Fibroblast of skin of back (primary cell): ENCODE data around the gene SEMA6D.

Source experiments
- DNase-seq: peaks from one replicate; pipeline ENCODE4 v3.0.0-alpha.2; 2013

SEMA6D gene

DNA sequence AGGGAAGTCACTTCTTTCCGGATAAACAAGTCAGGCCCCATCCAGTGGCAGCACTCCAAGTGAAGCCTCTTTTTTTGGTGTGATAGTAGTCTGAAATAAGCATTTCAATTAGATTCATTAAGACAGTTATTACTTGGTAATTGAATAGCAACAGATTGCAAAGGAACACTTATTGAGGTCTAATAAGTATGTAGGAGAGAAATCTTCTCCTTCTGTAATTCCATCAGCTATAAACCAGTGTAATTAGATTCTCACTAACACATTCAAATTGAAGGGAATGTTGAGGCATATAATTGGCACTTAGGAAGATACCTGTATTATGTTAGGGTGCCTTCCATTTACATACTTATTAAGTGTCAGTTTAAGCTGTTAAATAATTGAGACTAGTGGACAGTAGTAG lies 73.9 kb downstream of the SEMA6D start:
- no peak for DNase-seq

DNA sequence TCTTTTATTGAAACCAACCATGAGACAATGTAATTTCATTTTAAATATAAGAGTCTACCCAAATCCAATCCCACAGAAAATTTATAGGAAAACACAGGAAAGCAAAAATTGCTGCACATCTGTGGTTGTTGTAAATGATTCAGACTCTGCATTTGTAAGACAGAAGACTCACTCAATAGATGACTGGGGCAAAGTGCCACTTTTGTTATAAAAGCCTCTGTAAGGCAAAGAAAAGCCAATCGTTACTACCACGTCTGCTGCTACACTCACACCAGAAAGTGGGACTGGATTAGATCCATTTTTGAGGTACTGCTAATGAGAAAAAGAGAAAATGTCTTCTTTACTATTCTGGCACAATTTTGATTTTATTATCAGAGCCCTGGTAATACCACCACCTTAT lies 74.9 kb downstream of the SEMA6D start:
- no peak for DNase-seq

DNA sequence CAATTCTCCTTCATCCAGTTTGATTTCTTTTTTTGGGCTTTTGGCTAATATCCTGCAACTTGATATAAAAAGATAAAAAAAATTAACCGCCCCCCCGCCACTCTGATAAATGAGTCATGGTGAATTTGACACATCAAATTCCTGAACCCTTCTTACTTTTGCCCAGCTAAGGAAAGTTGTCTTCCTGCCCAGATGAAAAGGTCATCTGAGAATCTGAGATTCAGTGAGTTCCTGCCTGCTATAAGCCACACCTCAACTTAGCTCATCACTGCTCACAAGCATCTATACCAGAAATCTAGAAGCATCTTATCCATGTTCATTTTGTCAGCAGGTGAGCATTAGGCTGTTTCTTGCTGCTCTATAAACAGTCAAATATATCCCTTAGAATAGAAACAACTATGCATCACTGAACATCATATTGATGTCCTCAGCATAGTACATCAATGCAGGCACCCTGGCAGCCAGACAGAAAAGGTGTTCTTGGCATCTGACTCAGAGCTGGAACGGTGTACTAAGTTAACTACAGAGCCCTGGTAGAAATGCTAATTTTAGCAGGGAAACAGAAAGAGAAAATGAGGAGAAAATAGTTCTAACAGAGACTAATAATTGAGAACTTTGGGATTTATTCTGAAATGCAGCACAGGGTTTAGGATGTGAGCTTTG lies 77.1 kb downstream of the SEMA6D start:
- DNase-seq: peak; percentile 9

DNA sequence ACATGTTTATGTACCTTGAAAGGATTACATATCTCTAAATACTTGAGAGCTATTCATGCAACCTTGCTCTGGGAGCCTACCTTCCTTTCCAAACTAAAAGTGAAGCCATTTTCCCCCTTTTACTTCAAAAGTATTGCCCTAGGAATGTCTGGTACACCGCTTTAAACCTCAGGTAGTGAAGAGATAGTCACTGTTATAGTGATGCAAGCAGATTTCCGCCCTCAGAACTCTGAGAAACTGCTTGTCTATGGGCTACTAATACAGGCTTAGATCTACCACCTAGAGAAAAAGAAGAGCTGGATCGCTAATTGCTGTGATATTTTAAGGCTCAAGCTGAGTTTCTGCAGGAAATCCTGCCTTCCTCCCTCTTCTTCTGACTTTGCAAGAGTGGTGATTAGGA lies 78.6 kb downstream of the SEMA6D start:
- DNase-seq: no peak

DNA sequence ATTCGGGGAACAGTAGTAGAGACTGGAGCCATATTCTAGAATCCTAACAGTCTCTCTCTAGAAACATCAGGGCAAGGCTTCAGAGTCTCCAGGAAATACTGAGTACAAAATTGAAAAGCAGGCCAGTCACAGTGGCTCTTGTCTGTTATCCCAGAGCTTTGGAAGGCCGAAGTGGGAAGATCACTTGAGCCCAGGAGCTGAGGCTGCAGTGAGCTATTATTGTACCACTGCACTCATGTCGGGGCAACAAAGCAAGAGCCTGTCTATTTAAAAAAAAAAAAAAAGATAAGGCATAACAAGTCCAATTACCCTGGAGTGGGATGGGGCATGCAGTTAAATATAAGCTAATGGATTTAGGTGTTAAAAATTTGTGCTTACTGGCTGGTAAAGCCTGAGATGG lies 79.0 kb downstream of the SEMA6D start:
- DNase-seq: no peak

DNA sequence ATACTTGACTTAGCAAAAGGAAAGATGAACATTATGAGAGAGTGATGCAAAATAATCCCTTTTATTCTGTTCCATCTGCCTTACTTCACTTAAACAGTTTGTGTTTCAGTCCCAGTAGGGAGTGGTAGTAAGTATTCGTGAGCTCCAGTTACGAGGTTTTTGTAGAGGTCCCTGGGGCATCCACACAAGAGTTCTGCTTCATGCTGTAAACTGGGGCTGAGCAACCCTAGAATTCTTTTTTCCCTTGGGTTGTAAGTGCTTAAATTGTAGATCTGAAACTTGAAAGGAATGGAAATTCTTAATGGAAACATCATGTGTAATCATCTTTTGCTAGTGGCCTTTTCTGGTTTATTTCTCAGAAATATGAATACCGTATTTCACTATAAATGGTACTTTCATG lies 79.5 kb downstream of the SEMA6D start:
- no peak for DNase-seq

DNA sequence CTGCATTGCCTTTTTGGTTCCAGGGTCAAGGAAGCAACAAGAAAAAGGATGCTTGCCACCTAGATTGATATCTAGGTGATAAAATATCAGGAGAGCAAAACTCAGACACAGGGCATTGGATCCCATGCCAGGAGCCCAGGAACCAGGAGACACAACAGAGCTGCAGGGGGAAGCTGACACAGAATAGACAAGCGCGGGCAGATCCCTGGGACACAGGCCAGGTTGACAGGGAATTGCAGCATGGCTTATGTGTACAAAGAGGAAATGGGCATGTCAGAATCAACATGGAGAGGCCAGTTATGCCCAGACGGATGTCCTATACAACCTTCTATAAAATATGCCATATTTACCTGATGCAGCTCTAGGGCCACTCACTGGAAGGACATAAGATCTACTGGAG lies 84.2 kb downstream of the SEMA6D start:
- no peak for DNase-seq

DNA sequence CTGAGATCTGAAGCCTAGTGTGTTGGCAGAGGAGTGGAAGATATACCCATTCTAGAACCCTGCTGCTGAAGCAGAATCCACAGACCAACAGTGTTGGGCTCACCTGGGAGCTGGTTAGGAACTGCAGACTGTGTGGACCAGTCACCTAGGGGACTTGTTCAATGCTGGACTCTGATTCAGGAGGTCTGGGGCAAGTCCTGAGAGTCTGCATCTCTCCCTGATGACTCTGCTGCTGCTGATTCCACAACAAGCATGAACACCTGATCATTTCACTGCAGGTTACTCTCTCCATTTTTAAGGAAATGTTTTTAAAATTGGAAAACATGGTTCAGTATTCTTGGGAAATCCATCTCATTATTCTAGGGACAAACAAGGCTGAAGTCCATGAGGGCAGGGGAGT lies 84.9 kb downstream of the SEMA6D start:
- DNase-seq: no peak

DNA sequence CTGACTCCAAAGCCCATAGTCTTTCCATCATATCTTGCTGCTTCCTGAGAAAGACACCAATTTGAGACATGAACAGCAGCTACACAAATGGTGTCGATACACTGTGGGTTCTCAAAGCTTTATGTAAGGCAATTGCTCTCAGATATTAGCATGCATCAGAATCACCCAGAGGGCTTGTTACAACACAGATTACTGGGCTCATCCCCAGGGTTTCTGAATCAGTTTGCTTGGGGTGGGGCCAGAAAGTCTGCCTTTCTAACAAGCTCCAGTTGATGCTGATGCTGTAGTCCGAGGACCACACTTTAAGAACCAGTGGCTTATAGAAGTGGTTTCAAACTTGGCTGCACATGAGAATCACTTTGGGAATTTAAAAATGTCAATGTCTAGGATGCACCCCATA lies 86.5 kb downstream of the SEMA6D start:
- no peak for DNase-seq

DNA sequence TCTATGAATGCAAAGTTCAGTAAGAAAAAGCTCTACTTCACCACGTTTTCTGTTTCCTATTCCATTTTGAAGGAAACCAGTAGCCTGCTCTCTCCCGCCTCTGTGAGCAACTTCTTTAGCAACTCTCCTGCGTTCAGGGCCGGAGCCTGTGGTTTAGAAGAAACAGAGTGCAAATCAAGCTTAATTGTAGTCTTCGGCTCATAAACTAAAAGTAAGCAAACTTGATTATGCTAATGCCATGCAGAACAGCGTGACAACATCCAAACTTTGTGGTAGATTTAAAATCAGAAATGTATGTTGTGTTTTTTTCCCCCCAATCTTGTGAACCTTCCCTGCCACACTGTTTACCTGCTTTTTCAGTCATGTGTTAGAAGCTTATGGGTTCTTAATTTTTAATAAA lies 87.4 kb downstream of the SEMA6D start:
- no peak for DNase-seq

DNA sequence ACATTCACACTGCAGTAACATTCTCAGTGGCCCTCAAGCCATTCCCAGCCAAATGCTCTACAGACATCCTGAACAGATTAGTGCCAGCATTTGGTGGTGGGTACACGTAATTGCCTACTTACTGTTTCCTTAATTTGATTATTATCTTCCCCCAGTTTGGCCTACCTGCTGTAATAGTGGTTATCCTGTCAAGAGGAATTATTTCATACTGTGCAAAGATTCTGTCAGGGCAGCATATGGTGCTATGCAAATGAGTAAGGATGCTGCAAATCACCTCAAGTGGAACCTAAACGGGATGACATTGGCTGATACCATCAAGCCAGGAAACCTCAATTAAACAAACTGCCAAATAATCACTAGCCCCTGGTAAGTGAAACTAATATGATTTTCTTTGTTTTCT lies 88.7 kb downstream of the SEMA6D start:
- no peak for DNase-seq

DNA sequence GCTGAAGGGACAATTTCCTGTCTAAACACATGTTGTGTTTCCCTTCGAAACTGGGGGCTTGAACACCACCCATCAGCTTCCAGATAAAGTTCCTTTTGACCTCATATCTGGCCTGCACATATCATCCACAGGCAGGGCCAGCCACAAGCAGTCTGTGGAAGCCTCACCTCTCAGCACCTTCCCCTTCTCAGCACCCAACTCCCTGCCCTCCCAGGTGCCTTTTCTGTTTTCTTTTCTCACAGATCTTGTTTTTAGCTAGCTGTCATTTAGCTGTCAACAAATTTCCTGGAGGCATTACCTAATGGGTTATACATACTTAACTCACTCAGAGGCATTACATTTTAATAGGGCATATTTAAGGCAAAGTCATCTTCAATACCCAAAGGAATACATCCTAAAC lies 93.9 kb downstream of the SEMA6D start:
- DNase-seq: no peak

DNA sequence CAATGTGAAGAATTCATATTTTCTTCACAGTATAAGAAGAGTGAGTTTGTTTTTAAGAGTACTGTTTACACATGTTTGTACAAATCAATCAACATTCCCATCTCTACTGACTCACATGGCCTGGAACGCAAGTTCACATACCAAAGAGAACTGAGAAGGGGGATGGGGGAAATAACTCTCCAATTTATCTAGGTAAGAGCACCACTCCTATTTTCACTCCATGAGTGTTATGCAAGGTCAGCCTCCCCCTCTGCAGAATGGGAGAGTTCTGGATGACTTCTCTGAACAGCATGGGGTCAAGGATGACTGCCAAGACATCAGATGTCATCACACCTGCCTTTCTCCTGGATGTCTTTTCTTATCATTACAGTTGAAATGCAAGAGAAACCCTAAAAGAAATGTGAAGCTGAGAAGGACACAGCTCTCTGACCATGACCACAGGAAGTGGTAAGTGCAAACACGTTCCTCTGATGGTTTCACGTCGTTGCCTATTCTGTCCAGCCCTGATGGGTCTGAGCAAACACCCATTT lies 95.2 kb downstream of the SEMA6D start:
- peak; percentile 42 for DNase-seq

DNA sequence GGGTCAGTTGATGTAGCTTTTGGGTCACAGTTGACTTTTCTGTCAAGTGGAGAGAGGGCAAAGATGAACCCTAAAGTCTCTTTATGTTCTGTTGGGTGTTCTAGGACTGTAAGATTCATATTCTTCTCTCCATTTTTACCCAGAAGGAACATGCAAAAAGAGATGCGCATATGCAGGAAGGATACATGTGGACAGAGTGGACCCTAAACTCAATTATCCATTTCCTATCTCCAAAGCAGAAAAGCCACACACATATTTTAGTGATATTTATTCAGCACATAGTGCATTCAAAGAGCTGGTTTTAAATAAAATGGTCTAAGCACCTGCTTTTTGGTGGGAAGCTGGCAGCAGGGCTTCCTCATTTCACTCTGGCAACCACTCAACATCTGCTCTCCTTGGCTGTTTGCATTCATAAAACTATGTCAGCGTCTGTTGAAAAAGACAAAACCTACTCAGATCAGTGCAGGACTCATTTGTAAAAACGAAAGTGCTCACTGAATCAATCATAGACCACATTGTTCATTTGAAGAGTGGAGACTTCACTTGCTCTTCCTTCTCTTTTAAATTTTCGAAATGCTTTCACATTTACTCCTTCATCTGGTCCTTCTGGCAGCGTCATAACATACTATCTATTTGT lies 96.6 kb downstream of the SEMA6D start:
- no peak for DNase-seq

DNA sequence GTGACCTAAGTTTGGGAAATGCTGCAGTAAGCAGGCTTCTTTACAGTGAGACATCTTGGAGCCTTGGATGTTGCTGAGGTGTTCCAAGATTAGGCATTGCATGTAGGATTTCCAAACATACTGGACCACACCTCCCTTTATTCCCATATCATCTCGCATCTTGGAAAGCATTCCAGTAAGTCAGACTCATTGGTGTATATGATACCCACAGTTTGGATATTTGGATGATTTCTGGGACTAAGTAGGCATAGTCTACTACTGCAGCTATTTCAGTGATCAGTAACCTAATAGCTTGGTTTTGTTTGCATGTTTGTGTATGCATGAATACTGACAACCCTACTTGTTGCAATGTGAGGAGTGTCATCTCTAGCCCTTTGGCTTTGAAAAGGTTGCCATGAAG lies 97.3 kb downstream of the SEMA6D start:
- DNase-seq: no peak

DNA sequence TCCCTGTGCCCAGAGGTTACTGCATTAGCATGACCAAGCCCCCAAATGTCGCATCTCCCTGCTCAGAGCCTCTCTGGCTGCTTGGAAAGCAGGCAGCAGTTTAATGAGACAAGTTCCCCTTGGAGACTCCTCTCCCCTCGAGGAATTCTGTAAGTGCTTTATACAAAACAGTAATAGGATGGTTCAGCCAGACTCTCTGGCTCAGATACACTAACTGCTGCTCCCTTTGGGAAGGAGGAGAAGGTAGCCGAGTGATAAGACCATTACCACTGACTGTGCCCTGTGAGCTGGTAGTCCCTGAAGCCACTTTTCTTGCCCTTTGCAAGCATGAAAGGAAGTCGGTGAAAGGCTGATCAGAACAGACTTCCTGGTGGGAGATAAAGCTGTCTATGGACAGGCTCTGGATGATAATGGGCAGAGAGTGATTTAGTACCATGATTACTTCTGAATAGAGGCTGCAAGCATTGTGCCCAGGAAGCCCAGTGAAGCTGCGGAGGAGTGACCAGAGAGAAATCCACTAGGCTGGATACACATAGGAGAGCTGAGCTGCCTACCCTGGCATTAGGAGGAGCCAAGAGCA lies 100.8 kb downstream of the SEMA6D start:
- no peak for DNase-seq

DNA sequence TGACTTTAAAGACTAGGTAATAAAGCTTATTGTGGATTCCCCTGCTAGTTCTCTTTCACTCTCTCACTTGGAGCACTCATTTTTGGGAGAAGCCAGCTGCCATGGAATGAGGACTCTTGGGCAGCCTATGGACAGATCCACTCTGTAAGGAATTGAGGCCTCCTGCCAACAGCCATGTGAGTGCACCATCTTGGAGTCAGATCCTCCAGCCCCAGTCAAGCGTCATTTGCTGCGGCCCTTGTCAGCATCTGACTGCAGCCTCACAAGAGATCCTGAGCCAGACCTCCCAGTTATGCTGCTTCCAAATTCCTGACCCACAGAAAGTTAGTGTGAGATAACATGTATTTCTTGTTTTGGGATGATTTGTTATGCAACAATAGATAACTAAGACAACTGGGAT lies 101.9 kb downstream of the SEMA6D start:
- DNase-seq: no peak

DNA sequence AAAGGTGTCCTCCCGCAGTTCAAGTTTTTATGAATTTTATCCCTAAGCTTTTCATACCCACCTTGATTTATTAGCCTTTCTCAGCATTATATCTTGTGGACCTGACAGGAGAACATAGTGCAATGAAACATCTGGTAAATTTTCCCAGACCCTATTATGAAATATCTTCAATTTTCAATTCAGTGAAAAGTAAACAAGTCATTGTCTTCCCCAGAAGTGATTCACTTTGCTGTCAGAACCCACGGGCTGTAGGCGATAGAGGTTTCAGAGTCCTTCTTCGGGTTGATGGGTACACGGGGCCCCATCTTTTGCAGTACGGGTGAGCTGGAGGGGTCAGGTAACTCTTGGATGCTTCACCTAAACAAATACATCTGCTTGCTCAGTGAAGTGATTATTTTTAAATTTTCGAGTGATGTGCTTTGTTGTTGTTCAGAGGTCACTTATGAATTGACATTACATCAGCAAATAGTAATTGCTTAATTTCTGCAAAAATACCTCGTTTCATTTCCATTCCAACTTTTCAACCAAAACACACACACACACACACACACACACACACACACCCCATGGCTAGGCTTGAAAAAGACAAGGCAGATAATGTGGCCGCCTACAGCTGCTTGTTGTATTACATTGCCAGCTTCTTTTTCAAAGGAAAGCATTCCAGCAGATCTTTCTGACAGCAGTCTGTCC lies 102.9 kb downstream of the SEMA6D start:
- DNase-seq: peak; percentile 10

DNA sequence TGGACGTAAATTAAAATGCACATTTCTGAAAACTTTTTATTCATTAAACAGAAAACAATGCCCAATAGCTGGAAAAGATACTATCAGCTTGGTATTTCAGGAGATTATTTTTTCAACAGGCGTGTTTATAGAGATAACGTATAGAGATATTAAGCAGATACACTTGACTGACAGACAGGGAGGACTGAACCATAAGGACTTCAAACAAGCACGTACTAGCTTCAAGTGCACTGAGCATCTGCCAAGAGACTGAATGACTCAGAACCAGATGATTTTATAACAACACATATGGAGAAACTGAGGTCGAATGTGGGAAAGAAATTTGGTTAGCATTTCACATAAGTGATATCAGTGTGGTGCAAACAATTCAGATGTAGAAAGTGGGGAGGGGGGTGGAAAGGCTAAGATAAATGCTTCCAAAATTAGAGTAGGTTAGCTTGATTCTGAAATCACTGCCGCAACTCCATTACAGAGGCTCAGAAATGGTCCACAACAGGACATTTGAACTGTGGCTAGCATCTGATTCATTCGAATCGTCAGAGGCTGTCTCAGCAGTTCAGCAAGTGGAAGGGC lies 103.5 kb downstream of the SEMA6D start:
- peak; percentile 37 for DNase-seq

DNA sequence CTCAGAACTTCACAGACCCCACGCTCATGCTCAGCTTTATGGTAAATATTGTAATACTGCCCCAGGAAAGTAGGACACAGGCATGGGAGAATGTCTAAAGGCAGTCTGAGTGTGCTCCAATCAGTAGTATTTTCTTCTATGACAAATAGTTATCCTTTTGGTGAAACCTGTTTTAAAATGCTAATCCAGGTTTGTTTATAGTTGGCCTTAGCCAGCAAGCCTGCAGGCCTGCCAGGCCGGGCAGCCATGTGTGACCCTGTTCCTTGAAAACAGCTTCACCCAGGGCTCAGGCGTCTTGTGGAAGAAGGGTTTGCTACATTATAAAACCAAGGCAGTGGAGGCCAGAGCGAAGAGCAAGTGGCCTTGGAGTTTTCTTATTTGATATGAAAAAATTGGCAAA lies 104.7 kb downstream of the SEMA6D start:
- DNase-seq: no peak
